ENCODE results near the gene ZBTB12. TPM values are rescaled to one million over a fixed set of nuclear protein-coding genes. Genes with fewer than 3 reads are reported as not detected.

The ZBTB12 gene
- total and polyA plus RNA-seq, 2 of the 13 experiments (the other 11 are each of a cell fraction or from before 2014, with no cell fraction given), result 4.8 to 6.0 TPM

- no peak for TF ChIP-seq PRDM4 (CRISPR knock-in tag; IDR thresholded peaks at IDR 0.05; ENCODE audit: borderline replicate concordance)
- no peak for TF ChIP-seq SNAPC5 (CRISPR knock-in tag; IDR thresholded peaks at IDR 0.05; ENCODE audit: borderline replicate concordance)
- peak; percentile 45; the same call in 1 of the 2 replicates for TF ChIP-seq ZNF292 (CRISPR knock-in tag; IDR thresholded peaks at IDR 0.05; ENCODE audit: borderline replicate concordance, low read depth)
- no peak for TF ChIP-seq ZBTB46 (CRISPR knock-in tag; IDR thresholded peaks at IDR 0.05; ENCODE audit: borderline replicate concordance)
- no peak for TF ChIP-seq TIGD3 (CRISPR knock-in tag; IDR thresholded peaks at IDR 0.05; ENCODE audit: borderline replicate concordance)
- TF ChIP-seq ATF5 (CRISPR knock-in tag; IDR thresholded peaks at IDR 0.05; ENCODE audit: low read depth), result no peak
- TF ChIP-seq ZNF468 (CRISPR knock-in tag; IDR thresholded peaks at IDR 0.05), result no peak
- TF ChIP-seq ZNF687 (CRISPR knock-in tag; IDR thresholded peaks at IDR 0.05), result no peak
- TF ChIP-seq ZNF652 (CRISPR knock-in tag; IDR thresholded peaks at IDR 0.05; ENCODE audit: borderline replicate concordance, low read depth), result no peak
- TF ChIP-seq ZNF329 (CRISPR knock-in tag; IDR thresholded peaks at IDR 0.05; ENCODE audit: low read depth), result no peak
- no peak for TF ChIP-seq GATAD1 (CRISPR knock-in tag; IDR thresholded peaks at IDR 0.05)
- no peak for TF ChIP-seq TBP (CRISPR knock-in tag; IDR thresholded peaks at IDR 0.05)
- TF ChIP-seq ZNF629 (CRISPR knock-in tag; conservative IDR thresholded peaks at IDR 0.05), result 0 out of 2 replicates have a peak, but pooled peaks have one; percentile 14
- TF ChIP-seq ZNF432 (CRISPR knock-in tag; IDR thresholded peaks at IDR 0.05; ENCODE audit: borderline replicate concordance), result no peak
- TF ChIP-seq GZF1 (CRISPR knock-in tag; IDR thresholded peaks at IDR 0.05), result no peak
- no peak for TF ChIP-seq THAP7 (CRISPR knock-in tag; IDR thresholded peaks at IDR 0.05)
- no peak for TF ChIP-seq HNRNPLL (IDR thresholded peaks at IDR 0.05; ENCODE audit: low read depth, low read length, poor library complexity, severe bottlenecking)
Measured at GRCh38 chr6:31907158-31907813, 5.4 kb upstream of the ZBTB12 start (continued).

All from HepG2 (cell line).